HepG2 (cell line): ENCODE results near the gene PCGF6. TPM values are rescaled to one million over a fixed set of nuclear protein-coding genes. Genes with fewer than 3 reads are reported as not detected.
A peak's percentile ranks its signal among the peaks of the same experiment; 100 is the strongest.

Source experiments
- AHR ChIP-seq: IDR thresholded peaks from 2 replicates; pipeline ENCODE4 v1.6.1; 2018; ENCODE audit warnings: missing genetic modification reagents, missing compliant biosample characterization
- HDAC6 ChIP-seq: fragments of 200-600 bp; sonication (generic); IDR thresholded peaks from 2 replicates; pipeline ENCODE4 v1.7.0; 2017; ENCODE audit warnings: mild to moderate bottlenecking, antibody characterized with exemption, low read length, low read depth
- JUND ChIP-seq: sonication (generic); formaldehyde crosslinking; IDR thresholded peaks from 2 replicates; pipeline ENCODE4 v1.8.0; 2022; ENCODE audit warnings: mild to moderate bottlenecking, missing genetic modification reagents
- KDM6A ChIP-seq: IDR thresholded peaks from 2 replicates; pipeline ENCODE4 v1.6.1; 2016; ENCODE audit warnings: low read depth
- KIAA2018 ChIP-seq: sonication (generic); formaldehyde crosslinking; IDR thresholded peaks from 2 replicates; pipeline ENCODE4 v1.5.0; 2020; ENCODE audit warnings: mild to moderate bottlenecking, missing genetic modification reagents, borderline replicate concordance
- MTA1 ChIP-seq: sonication (generic); formaldehyde crosslinking; IDR thresholded peaks from 2 replicates; pipeline ENCODE4 v1.4.0; 2020; ENCODE audit warnings: missing genetic modification reagents, mild to moderate bottlenecking, borderline replicate concordance
- NFE2 ChIP-seq: sonication (generic); formaldehyde crosslinking; IDR thresholded peaks from 2 replicates; pipeline ENCODE4 v1.4.0; 2020; ENCODE audit warnings: missing genetic modification reagents
- TERF1 ChIP-seq: sonication (generic); formaldehyde crosslinking; IDR thresholded peaks from 2 replicates; pipeline ENCODE4 v1.8.0; 2022; ENCODE audit warnings: mild to moderate bottlenecking, missing genetic modification reagents, moderate library complexity
- TFAP4 ChIP-seq: sonication (generic); IDR thresholded peaks from 2 replicates; pipeline ENCODE4 v1.6.1; 2016; ENCODE audit warnings: low read depth, borderline replicate concordance
- TMF1 ChIP-seq: sonication (generic); formaldehyde crosslinking; IDR thresholded peaks from 2 replicates; pipeline ENCODE4 v1.8.1; 2022; ENCODE audit warnings: low read depth, missing genetic modification reagents
- ZBTB49 ChIP-seq: sonication (generic); formaldehyde crosslinking; IDR thresholded peaks from 2 replicates; pipeline ENCODE4 v1.4.0; 2020; ENCODE audit warnings: missing genetic modification reagents, borderline replicate concordance
- ZC3H13 ChIP-seq: sonication (generic); formaldehyde crosslinking; IDR thresholded peaks from 2 replicates; pipeline ENCODE4 v1.8.1; 2023; ENCODE audit warnings: mild to moderate bottlenecking, missing genetic modification reagents, moderate library complexity
- ZNF331 ChIP-seq: sonication (generic); formaldehyde crosslinking; IDR thresholded peaks from 2 replicates; pipeline ENCODE4 v1.4.0; 2020; ENCODE audit warnings: missing genetic modification reagents
- ZNF629 ChIP-seq: sonication (generic); formaldehyde crosslinking; conservative IDR thresholded peaks from 2 replicates; pipeline ENCODE4 v1.5.0; 2020; ENCODE audit warnings: missing genetic modification reagents
- ZNF724P ChIP-seq: sonication (generic); formaldehyde crosslinking; IDR thresholded peaks from 2 replicates; pipeline ENCODE4 v1.8.0; 2022; ENCODE audit warnings: missing genetic modification reagents, borderline replicate concordance
- ZNF788 ChIP-seq: sonication (generic); formaldehyde crosslinking; IDR thresholded peaks from 2 replicates; pipeline ENCODE4 v1.5.0; 2020; ENCODE audit warnings: mild to moderate bottlenecking, missing genetic modification reagents, borderline replicate concordance
- ZNF790 ChIP-seq: sonication (generic); formaldehyde crosslinking; IDR thresholded peaks from 2 replicates; pipeline ENCODE4 v1.8.0; 2022; ENCODE audit warnings: missing genetic modification reagents, mild to moderate bottlenecking, borderline replicate concordance
- polyA plus RNA-seq, 8 experiments: library from polyadenylated mRNA; depleted of rRNA in 3 of 8; stranded (reverse) in 7 of 8; unstranded in 1 of 8; fragments of >200 nt; fragmentation: Illumina TruSeq in 4 of 8; extraction: Trizol in 4 of 8; gene quantifications; 2 replicates each; pipeline versions ENCODE4 v1.2.1 to v1.2.3, GENCODE V29; 2011 to 2016; ENCODE audit warnings: low read depth in 4 of 8, missing spikeins in 1 of 8, mixed read lengths in 1 of 8; ENCODE audit not compliant: insufficient read depth in 1 of 8
- total RNA-seq, 5 experiments: library from RNA; depleted of rRNA; stranded (reverse); fragments of >200 nt; fragmentation: Illumina TruSeq; extraction: Trizol; gene quantifications; 2 replicates each; pipeline ENCODE4 v1.2.3, GENCODE V29; 2016; ENCODE audit warnings: low read depth in 1 of 5

Gene PCGF6
- total and polyA plus RNA-seq, 2 of the 13 experiments (the other 11 are each of a cell fraction or from before 2014, with no cell fraction given), result 5.2 to 19.4 TPM

- TF ChIP-seq ZC3H13 (CRISPR knock-in tag) (peak; percentile 58; the same call in 1 of the 2 replicates), ZNF724P (CRISPR knock-in tag) (peak; percentile 50), ZBTB49 (no peak), HDAC6 (no peak), ZNF331 (CRISPR knock-in tag) (peak; percentile 55; the same call in 1 of the 2 replicates), KDM6A (CRISPR knock-in tag) (no peak), ZNF788 (CRISPR knock-in tag) (peak; percentile 72), ZNF790 (CRISPR knock-in tag) (0 out of 2 replicates have a peak, but pooled peaks have one; percentile 28), AHR (CRISPR knock-in tag) (no peak; the same call in 1 of the 2 replicates), JUND (no peak), MTA1 (CRISPR knock-in tag) (peak; percentile 45; the same call in 1 of the 2 replicates), KIAA2018 (CRISPR knock-in tag) (no peak), ZNF629 (CRISPR knock-in tag) (0 out of 2 replicates have a peak, but pooled peaks have one; percentile 21), TFAP4 (peak; percentile 76), TMF1 (CRISPR knock-in tag) (peak; percentile 71; the same call in 1 of the 2 replicates), TERF1 (no peak), NFE2 (CRISPR knock-in tag) (no peak)
Measured at GRCh38 chr10:103396067-103396788, 45.3 kb upstream of the PCGF6 start, which contains the start of the genes ATP5MK and PDCD11 (continued).
